ENCODE measurements around the gene GPX7.

- TF ChIP-seq CTCF (IDR thresholded peaks at IDR 0.05; ENCODE audit: borderline replicate concordance, extremely low read depth, low read length, poor library complexity, severe bottlenecking) (no peak), EZH2 (IDR thresholded peaks at IDR 0.05; ENCODE audit: borderline replicate concordance, low read depth, low read length, severe bottlenecking) (no peak)
These were observed 47.9 kb upstream of the GPX7 start for GRCh38 chr1:52554267-52554640.
